T47D (cell line): Measurements from ENCODE around the gene MTHFD2L.

ENCODE experiments used
- DNase-seq, 2 experiments: peaks; one replicate each; pipeline versions ENCODE4 v3.0.0 to v3.0.0-alpha.2; 2011 to 2012; ENCODE audit warnings: low read depth in 1 of 2, low spot score in 1 of 2
- JUND ChIP-seq: IDR thresholded peaks from 2 replicates; pipeline ENCODE4 v1.6.1; 2012; ENCODE audit warnings: low read depth
- in situ Hi-C: cut with HindIII; loops from 2 replicates; pipeline ENCODE4 v1.10.0; 2016; ENCODE audit warnings: low sequenced_read_pairs, low pct_unique_long_range_greater_than_20kb

MTHFD2L gene

DNA sequence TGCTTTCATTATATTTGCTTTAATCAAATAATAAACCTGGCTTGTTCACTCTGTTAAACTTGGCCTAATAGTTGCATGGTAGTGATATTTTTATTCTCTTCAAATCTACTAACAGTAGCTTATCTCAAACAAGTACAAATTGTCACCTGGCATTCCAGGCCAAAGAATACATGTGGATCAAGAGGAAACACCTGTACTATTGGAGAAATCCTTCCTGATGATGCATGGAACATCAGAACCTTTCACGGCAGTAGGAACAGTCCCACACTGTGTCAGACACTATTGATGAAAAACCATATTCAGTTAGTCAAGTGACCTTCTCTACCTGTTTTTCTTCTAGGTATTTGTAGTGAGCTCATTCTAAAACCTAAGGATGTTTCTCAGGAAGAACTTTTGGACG is 17.0 kb downstream of the MTHFD2L start:
- in situ Hi-C loops, result no loop called here
- TF ChIP-seq JUND, result no peak
- no peak for DNase-seq

GRCh38 chr4:74175379-74175778 is 17.5 kb downstream of the MTHFD2L start:
- no peak for TF ChIP-seq JUND
- in situ Hi-C loops, result no loop called here
- DNase-seq, result no peak

GRCh38 chr4:74178798-74179197 is 20.9 kb downstream of the MTHFD2L start:
- DNase-seq, result no peak
- in situ Hi-C loops, result no loop called here
- TF ChIP-seq JUND, result no peak

DNA sequence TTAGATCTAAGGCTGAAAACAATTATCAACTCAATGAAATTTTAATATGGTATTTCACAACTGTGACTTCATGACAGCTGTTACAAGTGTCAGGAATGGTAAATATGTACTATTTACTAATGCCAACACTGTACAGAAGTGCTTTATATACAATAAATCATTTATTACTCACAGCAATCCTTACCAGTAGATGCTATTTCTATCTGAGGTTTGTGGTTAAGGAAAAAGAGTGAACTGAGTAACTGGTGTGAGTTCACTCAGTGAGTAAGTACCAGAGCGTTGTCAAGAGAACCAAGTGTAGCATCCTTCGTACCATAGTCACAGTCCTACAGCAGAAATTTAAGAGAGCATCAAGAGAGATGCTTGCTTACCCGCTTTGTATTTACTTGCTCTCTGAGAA is 23.3 kb downstream of the MTHFD2L start:
- in situ Hi-C loops, result no loop called here
- no peak for TF ChIP-seq JUND
- DNase-seq, result no peak

DNA sequence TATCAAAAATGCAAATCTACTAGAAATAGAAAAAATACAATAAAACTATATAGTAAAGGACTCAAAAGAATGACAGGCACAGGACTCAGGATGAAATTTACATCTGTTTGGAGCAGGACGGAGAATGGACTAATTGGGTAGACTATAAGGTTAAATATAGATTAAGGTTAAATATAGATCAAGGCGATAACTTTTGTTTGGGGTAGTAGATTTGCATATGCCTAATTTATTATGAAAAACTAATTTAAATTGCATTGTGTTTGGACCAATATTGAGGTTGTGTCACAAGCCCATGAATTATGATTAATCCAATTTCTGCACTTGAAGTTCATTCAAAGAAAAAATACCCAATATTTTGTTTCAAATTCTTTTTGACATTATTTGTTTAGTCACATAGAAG is 31.0 kb downstream of the MTHFD2L start:
- no peak for DNase-seq
- TF ChIP-seq JUND, result no peak
- in situ Hi-C loops, result no loop called here

DNA sequence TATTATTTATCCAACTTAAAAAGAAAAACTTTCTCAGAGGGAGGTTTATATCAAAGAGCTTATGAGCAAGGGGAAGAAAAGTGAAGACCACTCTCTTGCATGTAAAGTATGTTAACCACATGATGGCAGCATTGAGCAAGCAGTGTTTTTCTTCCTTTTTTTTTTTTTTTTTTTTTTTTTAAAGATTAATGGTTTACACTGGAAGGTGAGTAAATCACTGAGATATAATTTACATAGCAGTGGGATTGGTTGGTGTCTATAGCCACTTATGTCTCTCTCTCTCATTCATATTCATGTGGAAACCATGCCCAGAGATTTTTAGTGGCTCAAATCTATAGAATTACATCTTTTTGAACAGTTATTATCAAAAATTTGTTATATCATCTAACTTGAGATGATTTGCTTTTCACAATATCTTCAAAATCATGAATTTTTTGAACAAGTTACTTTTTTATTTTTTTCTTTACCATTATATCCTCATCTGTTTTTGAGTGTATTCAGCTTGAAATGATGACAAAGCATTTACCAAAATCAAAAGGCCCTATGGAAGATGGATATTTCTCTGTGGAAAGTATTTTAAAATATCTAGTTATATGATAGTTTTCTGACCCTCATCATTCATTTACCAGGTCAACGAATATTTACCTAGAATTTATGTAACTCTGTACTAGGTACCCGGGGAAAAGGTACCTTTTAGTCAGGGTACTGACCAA is 31.6 kb downstream of the MTHFD2L start:
- in situ Hi-C loops, result no loop called here
- DNase-seq, result peak; percentile 10 to 49
- TF ChIP-seq JUND, result no peak

DNA sequence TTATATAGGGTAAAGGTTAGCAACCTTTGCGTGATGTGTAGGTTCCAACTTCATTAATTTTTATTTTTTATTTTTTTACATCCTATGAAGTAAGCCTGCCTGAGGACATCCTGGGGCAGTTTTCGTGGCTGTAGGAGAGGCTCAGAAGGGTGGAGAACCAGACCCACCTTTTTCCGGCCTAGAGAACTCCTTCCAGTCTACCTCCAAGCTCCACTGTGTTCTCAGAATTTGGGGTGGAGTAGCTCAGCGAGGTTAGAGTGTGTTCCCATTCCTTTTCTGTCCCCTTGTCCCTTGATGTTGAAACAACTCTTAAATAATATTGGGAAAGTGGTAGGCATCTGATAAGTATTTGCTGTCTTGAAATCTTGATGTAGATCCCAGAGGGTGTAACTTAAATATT is 32.4 kb downstream of the MTHFD2L start:
- DNase-seq, result no peak
- no peak for TF ChIP-seq JUND
- in situ Hi-C loops, result no loop called here

- no peak for TF ChIP-seq JUND
- in situ Hi-C loops, result no loop called here
- DNase-seq, result no peak
These were observed 33.0 kb downstream of the MTHFD2L start for GRCh38 chr4:74190919-74191397.

DNA sequence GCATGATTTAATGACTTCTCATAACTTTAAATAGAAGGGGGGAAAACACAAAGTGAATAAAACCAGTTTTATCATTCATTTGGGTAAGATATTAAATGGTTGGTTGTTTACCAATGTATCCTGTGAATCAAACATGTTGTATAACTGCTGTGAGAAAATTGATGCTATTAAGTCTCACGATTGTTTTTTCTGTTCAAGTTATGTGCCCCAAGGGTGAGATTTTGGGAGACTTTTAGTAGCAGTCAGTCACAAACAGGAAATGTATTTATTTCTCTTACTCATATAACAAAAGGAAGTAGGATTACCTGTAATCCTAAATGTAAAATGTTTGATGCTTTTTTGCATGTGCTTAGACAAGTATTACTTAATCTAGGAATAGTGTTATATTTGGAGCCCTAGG is 39.2 kb downstream of the MTHFD2L start:
- in situ Hi-C loops, result no loop called here
- TF ChIP-seq JUND, result no peak
- no peak for DNase-seq

DNA sequence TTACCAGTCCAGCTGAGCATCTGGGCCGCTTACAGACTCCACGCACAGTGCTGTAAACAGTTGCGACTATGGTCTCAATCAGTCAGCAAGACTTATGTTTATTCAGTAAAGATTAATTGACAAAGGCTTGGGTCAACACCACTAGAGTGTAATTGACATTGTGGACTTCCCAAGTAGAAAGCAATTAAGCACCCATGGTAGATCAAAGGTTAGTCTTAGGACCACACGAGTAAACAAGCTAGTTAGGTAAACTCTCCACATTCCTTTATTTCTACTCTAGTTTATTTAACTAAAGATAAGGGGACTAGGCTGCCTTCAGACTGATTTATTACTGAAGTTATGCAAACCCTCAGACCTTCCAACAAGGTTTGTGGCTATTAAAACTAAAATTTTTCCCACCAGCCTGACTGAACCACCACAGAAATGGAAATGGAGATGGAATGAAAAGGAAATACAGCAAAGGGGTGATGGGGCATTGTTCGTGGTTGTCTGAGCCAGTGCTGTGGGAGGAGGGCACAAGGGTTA is 44.2 kb downstream of the MTHFD2L start:
- DNase-seq, result no peak
- in situ Hi-C loops, result no loop called here
- no peak for TF ChIP-seq JUND

DNA sequence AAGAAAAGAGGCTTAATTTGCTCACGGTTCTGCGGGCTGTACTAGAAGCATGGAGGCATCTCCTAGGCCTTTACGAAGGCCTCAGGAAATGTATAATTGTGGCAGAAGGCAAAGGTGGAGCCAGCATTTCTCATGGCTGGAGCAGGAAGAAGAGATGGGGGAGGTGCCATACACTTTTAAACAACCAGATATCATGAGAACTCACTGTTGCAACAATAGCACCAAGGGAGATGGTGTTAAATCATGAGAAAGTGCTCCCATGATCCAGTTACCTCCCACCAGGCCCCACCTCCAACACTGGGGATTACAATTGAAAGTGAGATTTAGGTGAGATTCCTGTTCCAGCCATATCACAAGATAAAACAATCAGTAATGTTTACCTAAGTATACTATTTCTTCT is 45.5 kb downstream of the MTHFD2L start:
- in situ Hi-C loops, result no loop called here
- TF ChIP-seq JUND, result no peak
- no peak for DNase-seq

GRCh38 chr4:74205046-74205445 is 47.1 kb downstream of the MTHFD2L start:
- no peak for DNase-seq
- in situ Hi-C loops, result no loop called here
- TF ChIP-seq JUND, result no peak

- no peak for DNase-seq
- in situ Hi-C loops, result no loop called here
- no peak for TF ChIP-seq JUND
These were observed 47.6 kb downstream of the MTHFD2L start for GRCh38 chr4:74205559-74205958.
